Calu3 (cell line): ENCODE measurements around the gene SEMA4G. TPM values are rescaled to one million over a fixed set of nuclear protein-coding genes. Genes with fewer than 3 reads are reported as not detected.

Experiments used
- BruUV-seq: library from RNA; stranded (reverse); fragments of 400-500 nt; replicated peaks from 2 replicates; lab custom pipeline; 2021; lab: Mats Ljungman, UMichigan
- CTCF ChIA-PET: fragments of 300-600 bp; sonication (Branson Sonifier 250); formaldehyde crosslinking; loops from one replicate; lab custom pipeline; 2022; ENCODE audit warnings: antibody characterized with exemption; lab: Charles Lee
- DNase-seq: peaks from one replicate; pipeline ENCODE4 v3.0.0; 2022
- H3K27ac Mint-ChIP-seq: one replicate; pipeline ENCODE4 v1.8.0; 2022; ENCODE audit warnings: mixed read lengths; ENCODE audit not compliant: unreplicated experiment
- H3K27me3 Mint-ChIP-seq: one replicate; pipeline ENCODE4 v1.8.0; 2022; ENCODE audit warnings: mixed read lengths; ENCODE audit not compliant: unreplicated experiment
- H3K36me3 Mint-ChIP-seq: one replicate; pipeline ENCODE4 v1.8.0; 2022; ENCODE audit warnings: mild to moderate bottlenecking, moderate library complexity, mixed read lengths; ENCODE audit not compliant: insufficient read depth, unreplicated experiment
- H3K4me1 Mint-ChIP-seq: one replicate; pipeline ENCODE4 v1.8.0; 2022; ENCODE audit warnings: mild to moderate bottlenecking, low read depth, mixed read lengths; ENCODE audit not compliant: unreplicated experiment
- H3K4me3 Mint-ChIP-seq: one replicate; pipeline ENCODE4 v1.8.0; 2022; ENCODE audit warnings: mild to moderate bottlenecking, low read depth, moderate library complexity, mixed read lengths; ENCODE audit not compliant: unreplicated experiment
- H3K9me3 Mint-ChIP-seq: one replicate; pipeline ENCODE4 v1.8.0; 2022; ENCODE audit warnings: low read depth, mixed read lengths; ENCODE audit not compliant: unreplicated experiment
- intact Hi-C: fragments of 100-400 bp; cut with micrococcal nuclease; formaldehyde crosslinking; loops from one replicate; pipeline ENCODE4 v1.10.0; 2022; ENCODE audit not compliant: unreplicated experiment
- microRNA-seq: library from miRNA; unstranded; fragments of <30 nt; microRNA quantifications from one replicate; pipeline ENCODE4 v1.2.0, GENCODE V29; 2022
- total RNA-seq: library from RNA; stranded (reverse); gene quantifications from 2 replicates; pipeline ENCODE4 v1.2.3, GENCODE V29; 2022
- TF ChIP-seq, protein P1 (sequence below): fragments of 200-600 bp; IDR thresholded peaks from one replicate; pipeline ENCODE4 v1.8.0; 2022; ENCODE audit warnings: antibody characterized with exemption; ENCODE audit not compliant: unreplicated experiment

Gene SEMA4G
- total RNA-seq, 1 experiment from 2014 or later: 15.9 TPM

DNA sequence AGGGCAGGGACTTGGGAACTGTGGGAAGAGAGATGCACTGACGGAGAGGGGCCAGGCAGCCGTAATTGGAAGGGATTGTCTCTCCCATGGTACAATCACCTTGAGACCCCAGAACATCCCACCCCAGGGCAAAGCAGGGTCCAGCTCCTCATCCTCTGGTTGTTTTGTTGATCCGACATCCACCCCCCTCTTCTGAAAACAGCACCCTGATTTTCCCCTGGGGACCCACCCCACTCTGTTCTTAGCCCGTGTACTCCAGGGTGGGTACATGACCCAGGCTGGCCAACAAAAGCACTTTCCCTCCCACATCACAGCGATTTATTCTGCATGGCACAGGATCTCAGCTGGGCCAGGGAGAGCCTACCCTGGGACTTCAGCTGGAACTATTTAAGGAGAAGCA lies 47.5 kb downstream of the SEMA4G start:
- intact Hi-C loops: no loop called here
- BruUV-seq: no TSS peak
- Mint-ChIP-seq H3K4me3 (no peak overlapping the region), H3K27ac (no peak overlapping the region), H3K9me3 (no peaks in the 10 kb centered on the region), H3K27me3 (peaks cover 58% of the 10 kb centered on the region), H3K36me3 (no peaks in the 10 kb centered on the region), H3K4me1 (peaks cover 10% of the 10 kb centered on the region)
- DNase-seq: no peak
- TF ChIP-seq, protein P1, sequence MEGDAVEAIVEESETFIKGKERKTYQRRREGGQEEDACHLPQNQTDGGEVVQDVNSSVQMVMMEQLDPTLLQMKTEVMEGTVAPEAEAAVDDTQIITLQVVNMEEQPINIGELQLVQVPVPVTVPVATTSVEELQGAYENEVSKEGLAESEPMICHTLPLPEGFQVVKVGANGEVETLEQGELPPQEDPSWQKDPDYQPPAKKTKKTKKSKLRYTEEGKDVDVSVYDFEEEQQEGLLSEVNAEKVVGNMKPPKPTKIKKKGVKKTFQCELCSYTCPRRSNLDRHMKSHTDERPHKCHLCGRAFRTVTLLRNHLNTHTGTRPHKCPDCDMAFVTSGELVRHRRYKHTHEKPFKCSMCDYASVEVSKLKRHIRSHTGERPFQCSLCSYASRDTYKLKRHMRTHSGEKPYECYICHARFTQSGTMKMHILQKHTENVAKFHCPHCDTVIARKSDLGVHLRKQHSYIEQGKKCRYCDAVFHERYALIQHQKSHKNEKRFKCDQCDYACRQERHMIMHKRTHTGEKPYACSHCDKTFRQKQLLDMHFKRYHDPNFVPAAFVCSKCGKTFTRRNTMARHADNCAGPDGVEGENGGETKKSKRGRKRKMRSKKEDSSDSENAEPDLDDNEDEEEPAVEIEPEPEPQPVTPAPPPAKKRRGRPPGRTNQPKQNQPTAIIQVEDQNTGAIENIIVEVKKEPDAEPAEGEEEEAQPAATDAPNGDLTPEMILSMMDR: no peak
- CTCF ChIA-PET: no interaction called here

- intact Hi-C loops: no loop called here
- no peak overlapping the region for H3K27ac Mint-ChIP-seq
- CTCF ChIA-PET: interaction anchor here (1.2 to 1.4 kb wide), 2 partner anchors 13 to 21 kb away, joined by 3 to 8 read pairs; partner anchors contain the start of genes PDZD7 and SFXN3
- BruUV-seq: no TSS peak
- TF ChIP-seq, protein P1: no peak
- no peak for DNase-seq
- H3K9me3 Mint-ChIP-seq: no peaks in the 10 kb centered on the region
- no peaks in the 10 kb centered on the region for H3K36me3 Mint-ChIP-seq
- peaks cover 5% of the 10 kb centered on the region for H3K4me1 Mint-ChIP-seq
- no peak overlapping the region for H3K4me3 Mint-ChIP-seq
- H3K27me3 Mint-ChIP-seq: peaks cover 58% of the 10 kb centered on the region
Observed at GRCh38 chr10:101018118-101018599, 48.9 kb downstream of the SEMA4G start.

DNA sequence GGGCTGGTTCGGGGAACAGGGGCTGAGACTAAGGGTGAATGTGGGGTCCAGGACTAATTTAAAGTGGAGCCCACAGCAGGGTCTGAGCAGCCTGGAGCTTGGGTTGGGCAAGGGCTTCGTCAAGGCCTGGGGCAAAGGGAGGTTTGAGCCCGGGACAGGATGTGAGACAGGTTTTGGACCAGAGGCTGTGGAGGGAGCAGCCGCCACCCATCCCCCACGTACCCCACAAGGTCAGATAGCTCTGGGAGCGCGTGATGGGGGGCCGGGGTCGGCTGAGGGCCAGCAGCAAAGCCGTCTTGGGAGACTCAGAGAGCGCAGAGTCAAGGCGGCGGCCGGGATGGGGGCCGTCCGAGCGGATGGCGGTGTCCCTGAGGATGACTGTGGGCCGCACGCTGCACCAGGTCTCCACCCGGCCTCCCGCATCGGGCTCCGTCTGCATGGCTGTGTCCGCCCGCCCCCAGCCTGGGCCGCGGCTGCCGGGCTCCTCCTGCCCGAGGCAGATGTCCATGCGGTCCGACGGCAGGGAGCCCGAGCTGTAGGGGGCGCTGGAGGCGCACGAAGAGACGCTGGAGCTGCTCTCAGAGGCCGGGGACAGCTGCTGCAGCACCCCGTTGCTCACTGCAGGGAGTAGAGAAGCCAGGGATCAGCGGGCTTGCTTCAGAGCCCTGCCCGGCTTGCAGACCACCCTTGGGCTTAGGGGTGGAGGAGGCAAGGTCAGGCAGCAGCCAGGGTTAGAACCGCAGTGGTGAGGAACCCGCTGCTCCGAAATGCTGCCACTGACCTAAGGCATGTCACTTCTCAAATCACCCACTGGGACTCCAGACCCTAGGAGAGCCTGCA lies 49.5 kb downstream of the SEMA4G start:
- TF ChIP-seq, protein P1: peak; percentile 59
- no peaks in the 10 kb centered on the region for H3K4me1 Mint-ChIP-seq
- DNase-seq: peak; percentile 88
- CTCF ChIA-PET: interaction anchor here (0.5 to 1.6 kb wide), 11 partner anchors 9 to 823 kb away, joined by 3 to 8 read pairs (median 3); partner anchors contain the start of genes PDZD7 and SFXN3
- intact Hi-C loops: no loop called here
- H3K9me3 Mint-ChIP-seq: no peaks in the 10 kb centered on the region
- peaks cover 58% of the 10 kb centered on the region for H3K27me3 Mint-ChIP-seq
- H3K4me3 Mint-ChIP-seq: no peak overlapping the region
- H3K27ac Mint-ChIP-seq: no peak overlapping the region
- BruUV-seq: no TSS peak
- H3K36me3 Mint-ChIP-seq: no peaks in the 10 kb centered on the region

Small RNA genes lying within 50 kb of the gene (microRNA-seq; reads per million reads assigned to microRNA genes)
- not detected for gene MIR608

Other genes starting within 250 kb of the SEMA4G start
- gene PAX2, start 223.9 kb upstream of the SEMA4G start, total RNA-seq: not detected in 2 replicates
- gene SLF2, start 56.5 kb upstream of the SEMA4G start, total RNA-seq: 17.6 and 18.3 TPM in 2 replicates
- 42.7 and 44.7 TPM in 2 replicates for gene MRPL43, start 18.0 kb downstream of the SEMA4G start, total RNA-seq
- gene TWNK, start 18.0 kb downstream of the SEMA4G start, total RNA-seq: 13.8 and 14.7 TPM in 2 replicates
- gene LZTS2, start 30.3 kb downstream of the SEMA4G start, total RNA-seq: 23.7 TPM in 2 replicates
- gene PDZD7, start 61.6 kb downstream of the SEMA4G start, total RNA-seq: 1.2 and 1.3 TPM in 2 replicates
- gene SFXN3, start 61.7 kb downstream of the SEMA4G start, total RNA-seq: 27.5 and 37.7 TPM in 2 replicates
- gene KAZALD1, start 92.5 kb downstream of the SEMA4G start, total RNA-seq: 1.7 and 1.8 TPM in 2 replicates
- not detected in 2 replicates for gene TLX1, start 161.8 kb downstream of the SEMA4G start, total RNA-seq